ENCODE measurements around the gene PARPBP.
"Not testable (repeated sequence)": the region's sequence is repeated elsewhere in the genome, so short reads cannot be mapped to it uniquely, and the experiment has no call there.

PARPBP gene, protein sequence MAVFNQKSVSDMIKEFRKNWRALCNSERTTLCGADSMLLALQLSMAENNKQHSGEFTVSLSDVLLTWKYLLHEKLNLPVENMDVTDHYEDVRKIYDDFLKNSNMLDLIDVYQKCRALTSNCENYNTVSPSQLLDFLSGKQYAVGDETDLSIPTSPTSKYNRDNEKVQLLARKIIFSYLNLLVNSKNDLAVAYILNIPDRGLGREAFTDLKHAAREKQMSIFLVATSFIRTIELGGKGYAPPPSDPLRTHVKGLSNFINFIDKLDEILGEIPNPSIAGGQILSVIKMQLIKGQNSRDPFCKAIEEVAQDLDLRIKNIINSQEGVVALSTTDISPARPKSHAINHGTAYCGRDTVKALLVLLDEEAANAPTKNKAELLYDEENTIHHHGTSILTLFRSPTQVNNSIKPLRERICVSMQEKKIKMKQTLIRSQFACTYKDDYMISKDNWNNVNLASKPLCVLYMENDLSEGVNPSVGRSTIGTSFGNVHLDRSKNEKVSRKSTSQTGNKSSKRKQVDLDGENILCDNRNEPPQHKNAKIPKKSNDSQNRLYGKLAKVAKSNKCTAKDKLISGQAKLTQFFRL

DNA sequence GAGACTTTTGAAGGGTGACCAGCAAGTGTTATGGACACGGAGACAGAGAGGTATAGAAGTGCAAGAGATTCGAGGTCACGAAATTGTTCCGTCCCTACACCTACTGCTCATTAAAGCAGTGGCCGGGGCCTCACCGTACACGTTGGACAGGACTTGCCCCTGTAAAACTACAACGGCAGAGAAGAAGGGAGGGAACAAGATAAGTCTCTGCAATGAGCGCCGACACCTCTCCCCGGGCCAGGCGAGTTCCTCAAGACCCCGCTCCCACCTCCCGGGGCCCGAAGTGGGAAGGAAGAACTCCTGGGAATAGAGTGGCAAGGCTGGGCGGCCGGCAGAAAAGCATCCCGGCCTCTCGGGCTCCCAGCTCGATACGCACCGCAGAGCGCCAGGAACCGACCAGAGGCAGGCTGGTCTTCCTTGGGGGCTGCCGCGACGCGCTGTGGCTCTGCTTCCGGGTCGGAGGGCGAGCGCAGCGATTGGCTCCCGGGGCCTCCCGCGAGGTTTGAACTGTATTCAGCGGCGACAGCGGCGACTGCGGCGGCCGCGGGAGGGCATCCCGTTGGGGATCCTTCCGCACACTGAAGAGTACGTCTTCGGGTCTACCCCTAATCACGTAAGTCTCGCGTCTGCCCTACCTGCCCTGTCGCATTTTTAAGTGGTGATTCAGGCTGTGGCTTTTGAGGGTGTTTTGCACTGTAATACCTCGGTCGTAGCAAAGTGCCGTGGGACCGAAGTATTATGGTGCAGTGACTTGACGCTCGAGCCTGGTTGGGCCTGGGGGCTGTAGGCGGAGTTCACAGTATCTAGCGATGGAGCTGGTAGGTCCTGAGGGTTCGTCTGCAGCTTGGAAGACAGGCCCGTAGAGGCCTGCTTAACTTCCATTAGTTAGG is at the start of gene PARPBP, which contains the start of gene NUP37:
PARPBP (plus strand) TSS at position 510 of the 890 bp plus-strand sequence. CDS start 3,706 bp downstream, outside the sequence.
NUP37 (minus strand) TSS at position 441 of the 890 bp plus-strand sequence. CDS start 1,596 bp downstream, outside the sequence.
- peak; percentile 73 for DNase-seq (ENCODE audit: low spot score)

DNA sequence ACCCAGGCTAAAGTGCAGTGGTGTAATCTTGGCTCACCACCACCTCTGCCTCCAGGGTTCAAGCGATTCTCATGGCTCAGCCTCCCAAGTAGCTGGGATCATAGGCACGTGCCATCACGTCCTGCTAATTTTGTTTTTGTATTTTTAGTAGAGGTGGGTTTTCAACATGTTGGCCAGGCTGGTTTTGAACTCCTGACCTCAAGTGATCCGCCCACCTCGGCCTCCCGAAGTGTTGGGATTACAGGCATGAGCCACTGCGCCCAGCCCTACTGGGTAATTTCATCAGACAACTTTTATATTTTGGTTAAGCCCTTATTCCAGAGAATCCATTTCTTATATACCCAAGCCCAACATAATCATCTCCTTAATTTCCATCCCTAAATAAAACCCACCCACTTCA is 47.9 kb upstream of the PARPBP start:
- DNase-seq (ENCODE audit: low spot score), result not testable (repeated sequence)

DNA sequence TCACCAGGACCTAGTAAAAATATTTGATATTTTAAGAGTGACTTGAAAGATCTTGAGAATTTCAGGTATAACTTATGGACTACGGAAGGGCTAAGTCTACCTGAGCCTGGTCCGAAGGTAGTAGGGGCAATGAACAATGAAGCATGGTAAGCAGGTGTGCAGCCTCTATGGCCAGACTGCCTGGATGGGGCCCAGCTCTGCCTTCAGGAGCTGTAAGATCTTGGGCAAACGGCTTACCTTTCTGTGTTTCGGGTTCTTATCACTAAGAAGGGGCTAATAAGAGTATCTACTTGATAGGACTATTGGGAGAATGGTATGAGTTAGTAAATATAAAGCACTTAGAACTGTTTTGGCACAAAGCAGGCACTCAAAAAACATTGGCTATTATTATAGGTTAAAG is 39.1 kb upstream of the PARPBP start:
- no peak for DNase-seq (ENCODE audit: low spot score)

DNA sequence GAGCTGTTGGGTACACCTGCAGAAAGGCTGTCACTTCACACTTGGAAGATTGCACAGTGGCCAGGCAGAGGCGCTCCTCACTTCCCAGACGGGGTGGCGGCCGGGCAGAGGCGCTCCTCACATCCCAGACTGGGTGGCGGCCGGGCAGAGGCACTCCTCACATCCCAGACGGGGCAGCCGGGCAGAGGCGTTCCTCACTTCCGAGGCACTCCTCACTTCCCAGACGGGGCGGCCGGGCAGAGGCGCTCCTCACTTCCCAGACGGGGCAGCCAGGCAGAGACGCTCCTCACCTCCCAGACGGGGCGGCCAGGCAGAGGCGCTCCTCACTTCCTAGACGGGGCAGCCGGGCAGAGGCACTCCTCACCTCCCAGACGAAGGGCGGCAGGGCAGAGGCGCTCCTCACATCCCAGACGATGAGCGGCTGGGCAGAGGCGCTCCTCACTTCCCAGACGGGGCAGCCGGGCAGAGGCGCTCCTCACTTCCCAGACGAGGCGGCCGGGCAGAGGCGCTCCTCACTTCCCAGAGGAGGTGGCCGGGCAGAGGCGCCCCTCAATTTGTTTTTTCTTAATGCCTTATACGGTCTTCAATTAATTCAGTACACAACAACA is 30.7 kb upstream of the PARPBP start:
- DNase-seq (ENCODE audit: low spot score), result not testable (repeated sequence)

DNA sequence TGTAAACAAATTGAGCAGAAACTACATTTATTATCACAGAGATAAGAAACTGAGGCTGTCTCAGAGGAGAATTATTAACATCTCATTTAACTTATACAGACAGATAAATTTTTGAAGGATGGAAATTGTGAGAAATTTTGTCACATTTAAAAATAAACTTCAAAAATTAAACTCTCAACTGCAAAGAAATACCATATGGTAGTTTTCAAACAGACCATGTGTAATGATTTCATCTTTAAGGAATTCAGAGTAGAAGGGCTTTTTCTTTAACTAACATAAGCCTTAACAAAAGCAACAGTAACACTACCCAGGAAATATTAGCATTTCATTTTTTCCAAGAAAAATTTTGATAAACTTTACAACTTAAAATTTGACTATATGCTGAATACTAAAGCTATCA is 26.7 kb upstream of the PARPBP start:
- no peak for DNase-seq (ENCODE audit: low spot score)

DNA sequence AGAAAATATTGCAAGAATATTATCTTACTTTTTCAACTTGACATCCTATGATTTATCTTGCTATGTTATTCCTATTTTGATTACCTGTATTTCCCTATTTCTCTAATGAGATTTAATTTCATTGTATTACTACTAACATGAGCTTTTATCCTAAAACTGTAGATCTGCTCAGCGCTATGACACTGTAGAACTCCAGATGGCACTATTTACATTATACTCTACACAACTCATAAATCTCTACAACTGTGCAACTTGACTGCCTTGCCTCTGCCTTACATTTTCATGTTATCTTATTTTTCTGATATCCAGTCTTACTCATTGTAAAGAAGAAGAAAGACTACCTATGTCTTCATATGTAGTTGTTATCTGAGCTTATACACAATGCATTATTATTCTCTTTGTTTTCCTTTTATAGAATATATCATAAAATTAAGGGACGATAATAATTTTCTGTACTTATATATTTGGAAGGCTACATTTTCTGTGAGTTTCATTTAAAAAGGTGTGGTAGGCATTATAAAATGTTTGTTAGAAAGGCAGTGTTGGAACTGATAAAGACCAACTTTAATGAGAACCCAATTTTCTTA is 24.2 kb upstream of the PARPBP start:
- DNase-seq (ENCODE audit: low spot score), result peak; percentile 16

DNA sequence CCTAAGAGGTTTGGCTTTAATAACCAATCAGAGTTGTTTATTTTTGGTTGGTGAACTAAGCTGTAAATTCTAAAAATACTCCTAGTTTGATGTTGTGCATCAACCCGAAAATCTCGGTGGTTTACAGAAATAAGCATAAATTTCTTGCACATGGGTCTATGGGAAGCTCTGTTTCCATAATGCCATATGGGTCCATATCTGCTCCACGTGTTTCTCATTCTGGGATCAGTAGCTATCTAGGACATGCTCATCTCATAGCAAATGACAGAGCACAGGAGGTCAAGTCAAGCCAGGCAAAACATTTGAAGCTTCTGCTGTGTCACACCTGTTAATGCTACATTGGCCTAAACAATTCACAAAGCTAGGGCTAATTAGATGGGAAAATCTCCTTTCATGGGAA is 23.1 kb upstream of the PARPBP start:
- DNase-seq (ENCODE audit: low spot score), result no peak

DNA sequence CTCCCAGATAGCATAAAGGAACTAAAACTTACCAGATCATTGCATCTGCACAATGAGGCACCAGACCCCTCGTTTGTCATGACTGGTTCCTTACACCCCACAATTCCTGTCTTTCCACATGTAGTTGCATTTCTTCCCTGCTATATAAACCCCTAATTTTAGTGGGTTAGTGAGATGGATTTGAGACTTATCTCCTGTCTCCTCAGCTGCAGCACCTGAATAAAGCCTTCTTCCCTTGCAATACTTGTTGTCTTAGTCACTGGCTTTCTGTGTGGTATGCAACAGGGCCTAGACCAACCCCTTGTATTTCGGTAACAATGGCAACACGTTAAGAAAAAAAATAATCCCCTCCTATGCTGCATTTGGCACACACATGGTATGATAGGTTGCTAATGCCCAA is 13.1 kb upstream of the PARPBP start:
- DNase-seq (ENCODE audit: low spot score), result no peak

DNA sequence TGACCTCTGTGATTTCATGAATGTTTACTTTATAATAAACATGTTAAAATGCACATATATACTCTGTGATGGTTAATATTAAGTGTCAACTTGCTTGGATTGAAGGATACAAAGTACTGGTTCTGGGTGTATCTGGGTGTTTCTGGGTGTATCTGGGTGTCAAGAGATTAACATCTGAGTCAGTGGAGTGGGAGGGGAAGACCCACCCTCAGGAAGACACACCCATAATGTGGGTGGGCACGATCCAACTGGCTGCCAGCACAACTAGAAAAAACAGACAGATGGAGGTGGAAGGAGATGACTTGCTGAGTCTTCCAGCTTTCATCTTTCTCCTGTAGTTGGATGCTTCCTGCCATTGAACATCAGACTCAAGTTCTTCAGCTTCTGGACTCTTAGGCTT is 12.0 kb upstream of the PARPBP start:
- DNase-seq (ENCODE audit: low spot score), result no peak

DNA sequence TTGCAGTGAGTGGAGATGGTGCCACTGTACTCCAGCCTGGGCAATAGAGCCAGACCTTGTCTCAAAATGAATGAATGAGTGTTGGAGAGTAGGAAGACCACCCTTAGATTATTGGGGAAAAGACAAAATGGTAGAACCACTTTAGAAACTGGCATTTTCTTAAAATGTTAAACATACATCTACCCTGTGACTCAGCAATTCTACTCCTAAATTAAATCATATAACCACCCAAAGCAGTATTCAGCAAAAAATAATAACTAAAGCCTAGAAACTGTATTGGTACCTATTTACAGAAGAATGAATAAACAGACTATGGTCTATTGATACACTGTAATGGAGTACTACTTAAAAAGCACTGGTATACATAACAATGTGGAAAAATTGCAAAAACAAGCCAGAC is 9.2 kb upstream of the PARPBP start:
- DNase-seq (ENCODE audit: low spot score), result no peak

DNA sequence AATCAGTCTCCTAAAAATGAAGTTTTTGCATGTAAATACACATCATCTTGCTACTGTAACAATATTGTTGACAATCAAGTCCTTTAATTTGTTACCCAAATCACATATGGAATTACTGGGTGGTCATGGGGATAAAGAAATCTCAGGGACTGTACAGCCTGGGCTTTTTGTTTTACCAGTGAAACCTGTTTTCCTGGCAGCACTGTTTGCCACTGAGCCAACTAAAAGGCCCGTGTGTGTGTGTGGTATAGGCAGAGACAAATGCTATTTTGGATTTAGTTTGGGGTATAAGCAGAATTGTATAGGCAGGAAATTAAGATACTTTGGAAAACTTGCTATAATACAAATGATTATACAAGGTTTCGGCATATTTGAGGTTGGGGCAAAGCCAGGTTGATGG is 5.8 kb upstream of the PARPBP start:
- DNase-seq (ENCODE audit: low spot score), result no peak

DNA sequence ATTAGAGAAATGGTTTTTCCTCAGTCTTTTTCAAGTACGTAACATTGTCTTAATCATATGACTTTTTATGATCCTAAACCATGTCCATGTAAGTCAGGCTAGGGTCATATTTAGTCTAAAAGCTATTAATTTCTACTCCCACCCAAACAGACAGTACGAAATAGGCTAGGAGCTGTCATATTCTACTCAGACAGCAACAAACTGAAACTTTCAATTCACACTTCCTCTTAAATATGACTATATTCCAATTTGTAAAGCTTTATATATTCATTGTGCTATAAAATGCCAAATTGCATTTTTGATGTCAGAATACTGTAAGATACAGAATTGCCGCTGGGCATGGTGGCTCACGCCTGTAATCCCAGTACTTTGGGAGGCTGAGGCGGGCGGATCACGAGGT is 3.6 kb upstream of the PARPBP start:
- no peak for DNase-seq (ENCODE audit: low spot score)

DNA sequence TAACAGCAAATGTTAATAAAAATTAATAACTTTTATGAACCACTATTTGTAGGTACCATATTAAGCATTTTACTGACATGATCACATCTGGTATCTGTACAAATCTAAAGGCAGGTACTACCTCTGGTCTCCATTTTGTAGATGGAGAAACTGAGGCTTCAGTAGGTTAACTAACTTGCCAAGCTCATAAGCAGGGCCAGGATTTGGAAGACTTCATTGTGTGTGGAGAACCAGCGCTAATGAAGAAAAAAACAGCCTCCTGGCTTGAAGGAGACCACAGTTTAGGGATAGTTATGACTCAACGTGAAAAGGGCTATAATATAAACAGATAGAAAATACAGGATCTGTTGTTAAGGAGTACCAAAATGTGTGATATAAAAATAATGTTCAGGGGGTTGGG is 1.1 kb upstream of the PARPBP start:
- no peak for DNase-seq (ENCODE audit: low spot score)

DNA sequence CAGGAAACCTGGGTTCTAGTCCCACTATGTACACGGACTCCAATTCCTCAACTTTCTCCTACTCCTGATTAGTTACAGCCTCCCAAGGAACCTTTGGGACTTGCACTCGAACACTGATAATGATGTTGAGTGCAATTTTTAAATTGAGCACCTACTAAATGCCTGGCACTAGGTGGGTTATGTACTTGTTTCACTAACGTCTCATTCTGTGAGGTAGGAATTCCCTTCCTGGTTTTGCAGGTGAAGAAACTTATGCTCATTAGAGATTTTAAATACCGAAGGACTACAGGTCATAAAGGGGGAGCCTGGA is 536 bp downstream of the PARPBP start:
- DNase-seq (ENCODE audit: low spot score), result no peak

DNA sequence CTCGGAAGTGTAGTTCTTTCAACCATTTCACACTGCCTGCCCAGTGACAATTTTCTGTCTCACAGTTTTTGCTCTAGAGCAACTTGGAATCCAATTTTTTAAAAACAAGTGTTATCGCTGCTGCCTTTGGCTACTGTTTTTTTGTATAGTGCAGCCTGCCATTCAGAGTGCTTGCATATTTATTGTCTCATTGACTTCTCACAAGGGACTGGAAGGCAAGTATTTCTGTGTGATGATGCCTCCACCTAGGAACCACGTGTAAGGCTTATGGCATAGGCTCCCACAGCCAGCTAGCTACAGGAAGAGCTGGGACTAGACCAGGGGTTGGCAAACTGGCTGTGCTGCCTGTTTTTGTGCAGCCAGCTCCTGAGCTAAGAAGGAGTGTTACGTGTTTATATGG is 903 bp downstream of the PARPBP start:
- DNase-seq (ENCODE audit: low spot score), result no peak

DNA sequence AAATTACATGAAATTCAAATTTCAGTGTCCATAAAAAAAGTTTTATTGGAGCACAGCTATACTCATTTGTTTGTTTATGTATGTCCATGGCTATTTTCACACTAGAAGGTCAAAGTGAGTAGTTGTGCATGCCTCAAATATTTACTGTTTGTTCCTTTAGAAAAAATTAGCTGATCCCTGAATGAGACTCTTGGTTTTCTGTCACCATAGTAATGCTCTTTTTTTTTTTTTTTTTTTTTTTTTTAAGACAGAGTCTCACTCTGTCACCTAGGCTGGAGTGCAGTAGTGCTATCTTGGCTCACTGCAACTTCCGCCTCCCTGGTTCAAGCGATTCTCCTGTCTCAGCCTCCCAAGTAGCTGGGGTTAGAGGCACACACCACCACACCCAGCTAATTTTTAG is 1.3 kb downstream of the PARPBP start:
- DNase-seq (ENCODE audit: low spot score), result not testable (repeated sequence)

DNA sequence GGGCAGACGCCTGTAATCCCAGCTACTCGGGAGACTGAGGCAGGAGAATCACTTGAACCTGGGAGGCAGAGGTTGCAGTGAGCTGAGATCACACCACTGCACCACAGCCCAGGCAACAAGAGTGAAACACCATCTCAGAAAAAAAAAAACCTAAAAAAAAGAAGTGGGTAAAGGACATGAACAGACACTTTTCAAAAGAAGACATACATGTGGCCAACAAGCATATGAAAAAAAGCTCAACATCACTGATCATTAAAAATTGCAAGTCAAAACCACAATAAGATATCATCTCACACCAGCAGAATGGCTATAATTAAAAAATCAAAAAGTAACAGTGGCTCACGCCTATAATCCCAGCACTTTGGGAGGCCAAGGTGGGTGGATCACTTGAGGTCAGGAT is 10.7 kb downstream of the PARPBP start:
- not testable (repeated sequence) for DNase-seq (ENCODE audit: low spot score)

DNA sequence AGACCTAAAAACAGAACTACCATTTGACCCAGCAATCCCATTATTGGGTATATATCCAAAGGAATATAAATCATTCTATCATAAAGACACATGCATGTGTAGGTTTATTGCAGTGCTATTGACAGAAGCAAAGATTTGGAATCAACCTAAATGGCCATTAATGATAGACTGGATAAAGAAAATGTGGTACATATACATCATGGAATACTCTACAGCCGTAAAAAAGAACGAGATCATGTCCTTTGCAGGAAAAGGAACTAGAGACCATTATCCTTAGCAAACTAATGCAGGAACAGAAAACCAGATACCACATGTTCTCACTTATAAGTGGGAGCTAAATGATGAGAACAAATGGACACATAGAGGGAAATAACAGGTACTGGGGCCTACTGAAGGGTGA is 11.5 kb downstream of the PARPBP start:
- DNase-seq (ENCODE audit: low spot score), result not testable (repeated sequence)

DNA sequence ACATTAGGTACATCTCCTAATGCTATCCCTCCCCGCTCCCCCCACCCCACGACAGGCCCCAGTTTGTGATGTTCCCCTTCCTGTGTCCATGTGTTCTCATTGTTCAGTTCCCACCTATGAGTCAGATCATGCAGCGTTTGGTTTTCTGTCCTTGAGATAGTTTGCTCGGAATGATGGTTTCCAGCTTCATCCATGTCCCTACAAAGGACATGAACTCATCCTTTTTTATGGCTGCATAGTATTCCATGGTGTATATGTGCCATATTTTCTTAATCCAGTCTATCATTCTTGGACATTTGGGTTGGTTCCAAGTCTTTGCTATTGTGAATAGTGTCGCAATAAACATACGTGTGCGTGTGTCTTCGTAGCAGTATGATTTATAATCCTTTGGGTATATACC is 17.6 kb downstream of the PARPBP start:
- DNase-seq (ENCODE audit: low spot score), result not testable (repeated sequence)

DNA sequence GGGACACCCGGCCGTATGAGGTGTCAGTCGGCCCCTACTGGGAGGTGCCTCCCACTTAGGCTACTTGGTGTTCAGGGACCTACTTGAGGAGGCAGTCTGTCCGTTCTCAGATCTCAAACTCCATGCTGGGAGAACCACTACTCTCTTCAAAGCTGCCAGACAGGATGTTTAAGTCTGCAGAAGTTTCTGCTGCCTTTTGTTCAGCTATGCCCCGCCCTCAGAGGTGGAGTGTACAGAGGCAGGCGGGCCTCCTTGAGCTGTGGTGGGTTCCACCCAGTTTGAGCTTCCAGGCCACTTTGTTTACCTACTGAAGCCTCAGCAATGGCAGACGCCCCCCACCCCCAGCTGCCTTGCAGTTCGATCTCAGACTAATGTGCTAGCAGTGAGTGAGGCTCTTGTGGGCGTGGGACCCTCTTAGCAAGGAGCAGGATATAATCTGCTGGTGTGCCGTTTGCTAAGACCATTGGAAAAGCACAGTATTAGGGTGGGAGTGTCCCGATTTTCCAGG is 22.9 kb downstream of the PARPBP start:
- not testable (repeated sequence) for DNase-seq (ENCODE audit: low spot score)

DNA sequence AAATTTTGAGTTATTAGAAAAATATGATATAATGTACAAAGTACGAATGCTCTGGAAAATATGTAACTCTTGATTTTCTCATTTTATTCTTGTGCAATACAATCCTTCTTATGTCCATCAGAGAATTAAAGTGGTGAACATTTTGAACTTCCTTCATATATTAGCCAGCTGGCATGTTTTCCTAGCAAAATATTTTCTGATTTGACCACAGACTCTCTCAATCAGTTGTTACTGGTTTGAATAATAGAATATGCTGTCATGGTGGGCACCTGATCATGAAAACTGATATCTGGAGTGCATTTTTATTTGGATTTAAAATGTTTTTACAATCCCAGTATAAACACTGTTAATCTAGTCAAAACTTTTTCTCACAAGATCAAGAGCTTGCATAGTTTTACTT is 24.2 kb downstream of the PARPBP start:
- no peak for DNase-seq (ENCODE audit: low spot score)

Measured in COLO829 (cell line).